Bone marrow (tissue), 2 donors: ENCODE results near the gene CENPL.
"Not testable (repeated sequence)": the region's sequence is repeated elsewhere in the genome, so short reads cannot be mapped to it uniquely, and the experiment has no call there.

Experiments used
- DNase-seq, 2 donors: peaks; one replicate each; lab custom pipeline; 2025; lab: John Stamatoyannopoulos, UW

CENPL gene

DNA sequence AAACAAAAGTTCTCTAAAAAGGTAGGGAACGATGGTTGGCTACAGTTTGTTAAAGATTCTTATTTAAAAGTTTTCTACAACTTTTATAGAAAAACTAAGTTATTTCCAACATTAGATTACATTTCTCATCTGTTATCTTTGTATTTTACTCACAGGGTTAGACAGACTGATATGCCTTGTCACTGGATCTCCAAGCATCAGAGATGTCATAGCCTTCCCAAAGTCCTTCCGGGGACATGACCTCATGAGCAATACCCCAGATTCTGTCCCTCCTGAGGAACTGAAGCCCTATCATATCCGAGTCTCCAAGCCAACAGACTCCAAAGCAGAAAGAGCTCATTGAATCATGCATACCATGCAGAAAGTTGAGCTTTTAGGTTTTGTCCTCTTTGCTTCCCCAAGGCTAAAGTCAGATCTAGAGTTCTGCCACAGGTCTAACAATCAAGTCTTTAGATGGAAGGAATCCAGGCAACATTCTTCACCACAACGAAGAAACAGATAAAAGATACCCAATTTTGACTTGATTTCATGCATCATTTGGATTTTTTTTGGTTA is 32.8 kb upstream of the CENPL start:
- no peak for DNase-seq

DNA sequence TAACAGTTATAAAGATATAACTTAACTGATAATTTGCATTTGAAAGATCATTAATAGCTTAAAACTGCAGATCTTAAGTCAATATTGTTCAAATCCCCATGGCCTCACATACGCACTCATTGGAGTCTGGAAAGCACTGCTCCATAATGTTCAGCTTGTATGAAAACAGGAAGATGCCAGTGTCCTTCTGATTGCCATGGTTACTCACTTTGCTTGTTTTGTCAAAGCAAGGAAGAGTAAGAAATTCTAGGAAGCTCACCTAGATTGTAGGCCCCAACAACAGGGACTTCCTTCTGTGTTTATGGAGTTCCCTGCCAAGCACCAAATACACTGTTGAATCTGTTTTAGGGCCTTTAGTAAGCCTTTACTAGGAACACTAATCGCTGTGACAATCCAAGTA is 32.2 kb upstream of the CENPL start:
- no peak for DNase-seq

DNA sequence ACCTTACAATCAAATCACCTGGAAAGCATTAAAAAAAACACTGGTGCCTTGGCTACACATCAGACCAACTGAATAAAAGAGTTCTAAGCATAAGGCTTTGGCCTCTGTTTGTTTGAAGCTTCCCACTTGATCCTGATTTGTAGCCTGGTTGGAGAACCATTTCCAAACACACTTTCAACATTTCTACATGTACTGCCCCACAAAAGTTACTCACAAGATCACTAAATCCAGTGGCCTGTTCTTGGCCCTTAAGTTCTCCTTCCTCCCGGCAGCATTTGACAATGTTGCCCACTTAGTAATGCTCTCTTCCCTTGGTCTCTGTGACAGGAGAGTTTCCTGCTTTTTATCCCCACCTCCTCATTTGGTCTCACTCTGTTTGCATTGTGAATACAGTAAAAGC is 31.3 kb upstream of the CENPL start:
- no peak for DNase-seq

DNA sequence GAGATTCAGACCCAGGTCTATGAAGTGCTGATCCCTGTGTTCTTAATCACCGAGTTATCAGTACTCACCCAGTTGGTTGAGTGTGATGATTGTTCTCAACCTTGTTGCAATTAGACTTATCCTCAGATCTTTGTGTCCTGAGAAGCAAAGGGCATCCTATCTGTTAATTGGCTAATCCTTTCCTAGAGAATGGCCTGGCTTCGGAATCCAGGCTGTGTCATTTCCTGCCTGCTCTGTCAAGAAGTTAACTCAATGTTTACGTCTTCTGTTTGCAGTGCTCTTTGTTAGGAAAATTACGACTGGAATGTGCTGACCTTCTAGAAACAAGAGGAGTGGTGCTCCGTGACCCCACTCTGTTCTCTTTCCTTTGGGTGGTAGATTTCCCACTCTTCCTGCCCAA is 28.4 kb upstream of the CENPL start:
- DNase-seq = no peak

DNA sequence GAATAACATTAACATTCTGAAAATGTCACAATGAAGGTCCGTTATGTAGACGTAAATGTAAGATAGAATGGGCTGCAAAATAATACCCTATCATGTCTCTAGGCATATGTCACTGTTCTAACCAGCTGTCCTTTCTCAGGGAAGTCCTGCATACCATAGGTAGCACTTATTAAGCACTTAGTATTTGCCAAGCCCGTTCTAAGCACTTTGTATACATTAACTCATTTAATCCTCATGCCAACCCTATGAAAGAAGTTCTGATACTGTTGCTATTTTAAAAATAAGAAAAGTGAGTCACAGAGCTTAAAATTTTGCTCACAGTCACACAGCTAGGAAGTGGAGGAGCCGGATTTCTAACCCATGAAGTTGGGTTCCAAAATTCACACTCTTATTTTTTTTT is 27.4 kb upstream of the CENPL start:
- no peak for DNase-seq

DNA sequence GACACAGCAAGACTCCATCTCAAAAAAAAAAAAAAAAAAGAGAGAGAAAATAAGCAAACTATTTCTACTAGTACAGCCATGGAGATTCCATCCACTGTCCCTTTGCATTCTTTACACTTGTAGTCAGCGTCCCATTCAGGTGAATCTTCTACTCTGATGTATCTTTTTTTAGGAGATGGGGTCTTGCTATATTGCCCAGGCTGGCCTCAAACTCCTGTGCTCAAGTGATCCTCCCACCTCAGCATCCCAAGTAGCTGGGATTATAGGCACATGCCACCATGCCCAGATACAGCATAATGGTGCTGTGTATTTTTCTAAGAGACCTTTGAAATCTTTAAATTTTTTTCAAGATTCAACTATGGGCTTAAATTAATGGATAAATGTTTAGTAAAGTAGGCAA is 8.1 kb upstream of the CENPL start:
- no peak for DNase-seq

DNA sequence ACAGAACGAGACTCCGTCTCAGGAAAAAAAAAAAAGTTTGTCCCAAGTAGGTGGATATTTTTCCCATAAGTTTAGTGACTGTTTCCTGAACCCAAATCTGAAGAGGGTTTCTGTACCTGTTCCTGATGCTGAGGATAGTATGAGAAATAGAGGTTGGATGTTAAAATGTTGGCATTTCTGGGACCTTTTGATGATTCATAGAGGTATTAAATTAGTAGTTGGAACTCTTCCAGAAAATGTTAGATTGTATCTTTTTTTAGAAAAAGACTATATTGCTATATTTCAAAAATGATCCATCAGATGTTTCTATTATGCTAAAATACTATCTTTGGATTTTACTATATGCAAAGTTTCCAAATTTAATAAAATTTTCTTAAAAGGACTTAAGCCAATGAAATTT is 2.9 kb upstream of the CENPL start:
- DNase-seq = no peak

DNA sequence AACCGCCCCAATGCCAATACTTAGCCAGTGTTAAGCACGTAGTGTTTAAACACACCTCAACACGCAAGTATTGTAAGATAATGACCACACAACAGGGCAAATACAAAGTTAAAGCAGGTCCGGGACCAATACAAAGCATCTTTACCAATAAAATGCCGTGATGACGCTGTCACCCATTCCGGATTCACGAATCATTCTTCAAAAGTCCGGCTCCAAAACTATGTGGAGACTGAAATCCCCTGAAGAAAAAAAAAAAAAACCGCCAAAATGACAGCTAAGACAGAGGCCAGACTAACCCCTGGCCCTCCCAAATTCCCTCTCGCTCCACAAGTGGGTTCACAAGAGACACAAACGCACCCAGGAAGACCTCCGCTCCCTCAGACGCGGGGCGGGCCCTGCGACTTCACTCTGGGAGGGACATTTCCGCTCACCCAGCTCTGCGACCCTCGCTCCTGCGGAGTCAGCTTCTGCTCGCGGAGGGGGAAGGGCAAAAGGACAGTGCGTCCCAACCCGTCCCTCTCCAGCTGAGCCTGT is 835 bp downstream of the CENPL start:
- DNase-seq = no peak

DNA sequence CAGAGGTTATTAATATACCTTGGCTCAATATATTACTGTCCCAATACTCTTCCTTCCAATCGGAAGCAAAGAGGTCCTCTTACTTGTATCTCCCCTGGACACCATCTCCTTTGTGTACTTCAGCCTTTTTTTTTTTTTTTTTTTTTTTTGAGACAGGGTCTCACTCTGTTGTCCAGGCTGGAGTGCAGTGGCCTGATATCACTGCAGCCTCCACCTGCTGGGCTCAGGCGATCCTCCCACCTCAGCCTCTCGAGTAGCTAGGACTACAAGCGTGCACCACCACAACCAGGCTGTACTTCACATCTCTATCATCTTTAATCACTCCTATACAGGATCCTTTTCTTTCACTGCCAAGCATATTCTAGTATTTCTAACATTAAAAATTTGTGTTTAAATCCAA is 3.0 kb downstream of the CENPL start:
- no peak for DNase-seq

DNA sequence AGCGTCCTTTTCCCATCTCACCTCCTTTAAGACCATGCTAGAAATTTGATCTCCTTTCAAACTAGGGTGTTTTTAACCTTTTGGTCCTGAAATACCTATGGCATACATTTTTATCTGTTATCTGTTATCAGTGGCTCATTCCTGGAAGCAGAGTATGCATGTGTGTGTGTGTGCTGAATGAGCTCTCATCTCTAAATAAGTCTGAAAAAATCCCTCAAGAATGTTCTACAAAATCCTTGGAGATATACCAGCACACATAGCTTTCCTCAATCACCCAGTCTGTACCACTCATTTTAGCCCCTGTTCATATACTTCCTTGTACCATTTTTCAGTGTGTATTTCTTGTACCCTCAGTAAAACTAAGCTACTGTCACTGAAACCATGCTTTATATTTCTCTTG is 6.2 kb downstream of the CENPL start:
- DNase-seq = no peak

DNA sequence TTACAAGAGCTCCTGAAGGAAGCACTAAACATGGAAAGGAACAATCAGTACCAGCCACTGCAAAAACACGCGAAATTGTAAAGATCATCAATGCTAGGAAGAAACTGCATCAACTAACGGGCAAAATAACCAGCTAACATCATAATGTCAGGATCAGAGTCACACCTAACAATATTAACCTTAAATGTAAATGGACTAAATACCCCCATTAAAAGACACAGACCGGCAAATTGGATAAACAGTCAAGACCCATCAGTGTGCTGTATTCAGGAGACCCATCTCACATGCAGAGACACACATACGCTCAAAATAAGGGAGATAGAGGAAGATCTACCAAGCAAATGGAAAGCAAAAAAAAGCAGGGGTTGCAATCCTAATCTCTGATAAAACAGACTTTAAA is 11.0 kb downstream of the CENPL start:
- not testable (repeated sequence) for DNase-seq

DNA sequence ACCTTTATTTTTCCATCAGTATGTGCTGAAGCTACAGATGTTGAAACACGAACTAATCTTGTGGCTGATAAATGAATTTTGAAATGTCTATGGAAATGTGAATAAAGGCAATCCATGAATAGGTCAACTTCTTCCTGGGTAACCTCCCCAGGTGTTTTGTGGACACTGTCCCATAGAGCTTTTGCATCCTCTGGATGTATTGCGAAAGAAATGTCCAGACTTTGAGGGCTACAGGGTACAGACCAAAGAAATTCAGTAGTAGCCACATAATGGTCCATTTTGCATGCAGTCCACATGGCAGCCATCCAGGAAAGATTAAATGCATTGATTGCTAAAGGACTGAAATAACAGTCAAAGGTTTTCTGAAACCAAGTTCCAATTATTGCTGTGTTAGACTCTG is 21.7 kb downstream of the CENPL start:
- no peak for DNase-seq

DNA sequence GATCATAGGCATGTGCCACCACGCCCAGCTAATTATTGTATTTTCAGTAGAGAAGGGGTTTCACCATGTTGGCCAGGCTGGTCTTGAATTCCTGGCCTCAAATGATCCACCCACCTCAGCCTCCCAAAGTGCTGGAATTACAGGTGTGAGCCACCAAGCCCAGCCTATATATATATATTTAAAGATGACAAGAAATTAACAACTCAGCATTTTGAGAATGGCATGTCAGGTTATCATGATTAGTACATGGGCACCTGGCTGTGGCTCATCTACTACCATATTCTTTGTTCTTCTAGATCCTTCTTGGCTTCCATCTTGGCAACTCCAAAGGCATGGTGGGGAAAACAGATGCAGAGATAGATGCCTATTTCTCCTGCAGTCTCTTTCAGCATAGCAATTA is 24.7 kb downstream of the CENPL start:
- DNase-seq = not testable (repeated sequence)

DNA sequence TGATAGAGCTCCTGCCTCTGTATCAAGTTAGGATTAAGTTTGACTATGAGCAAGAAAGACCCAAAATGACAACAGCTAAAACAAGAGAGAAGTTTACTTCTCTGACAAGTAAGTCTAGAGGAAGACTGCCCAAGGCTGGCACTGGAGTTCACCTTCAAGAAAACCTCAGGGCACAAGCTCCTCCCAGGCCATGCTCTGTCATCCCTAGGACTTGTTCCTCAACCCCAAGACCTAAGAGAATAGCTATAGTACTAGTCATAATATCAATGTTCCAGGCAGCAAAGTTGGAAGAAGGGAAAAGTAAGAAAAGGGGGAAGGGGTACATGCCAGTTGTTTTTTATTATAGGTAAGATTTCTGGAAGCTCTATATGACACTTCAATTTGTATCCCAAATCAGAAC is 26.6 kb downstream of the CENPL start:
- DNase-seq = no peak

DNA sequence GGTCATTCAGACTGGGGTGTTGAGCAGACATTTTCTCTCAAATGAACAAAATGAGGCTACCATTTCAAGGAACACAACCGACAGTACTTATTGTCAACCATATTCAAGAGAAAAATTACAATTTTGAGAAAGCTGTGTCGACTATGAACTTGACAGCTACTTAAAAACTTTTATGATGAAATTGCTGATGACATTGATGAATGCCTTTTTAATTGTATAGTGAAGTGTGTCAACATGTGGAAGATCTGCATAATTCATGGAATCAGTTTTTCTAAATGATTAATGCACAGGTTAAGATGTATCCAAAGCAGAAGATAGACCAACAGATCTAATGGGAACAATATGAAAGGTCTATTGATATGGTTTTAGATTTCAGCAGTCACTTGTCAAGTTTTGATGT is 34.8 kb downstream of the CENPL start:
- DNase-seq = no peak

DNA sequence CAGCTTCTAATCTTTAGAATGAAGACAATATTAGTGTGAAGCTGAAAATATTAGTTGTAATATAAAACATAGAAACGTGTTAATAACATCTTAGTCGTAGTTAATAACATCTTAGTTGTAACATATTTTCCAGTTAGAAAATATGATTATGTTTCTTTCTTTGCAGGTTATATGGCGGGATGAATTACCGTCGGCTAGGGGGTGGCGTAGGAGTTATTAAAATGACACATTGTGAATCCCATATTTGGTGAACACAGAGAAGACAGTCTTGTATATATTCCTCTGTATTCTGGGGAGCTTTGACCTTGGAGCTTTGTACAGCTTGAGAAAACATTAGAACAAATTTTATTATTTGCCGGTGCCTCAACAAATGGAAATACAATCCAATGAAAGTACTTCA is 39.7 kb downstream of the CENPL start:
- DNase-seq = no peak

DNA sequence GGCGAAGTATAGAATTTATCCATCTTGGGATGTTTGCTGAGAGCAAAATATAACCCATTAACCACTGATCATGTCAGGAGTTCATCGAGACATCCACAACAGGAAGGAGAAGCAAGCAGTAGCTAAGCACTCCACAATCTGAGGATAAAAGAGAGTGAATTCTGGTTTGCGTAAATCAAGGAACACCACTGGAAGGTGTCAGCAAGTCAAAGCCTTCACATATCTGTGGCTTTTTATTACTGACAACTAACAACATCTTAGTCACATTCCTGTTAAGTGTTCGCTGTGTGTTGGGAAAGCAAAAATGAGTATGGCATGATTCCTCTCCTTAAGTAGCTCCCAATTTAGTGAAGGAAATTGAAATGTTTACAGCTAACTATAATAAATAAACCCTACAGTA is 44.7 kb downstream of the CENPL start:
- DNase-seq = no peak

DNA sequence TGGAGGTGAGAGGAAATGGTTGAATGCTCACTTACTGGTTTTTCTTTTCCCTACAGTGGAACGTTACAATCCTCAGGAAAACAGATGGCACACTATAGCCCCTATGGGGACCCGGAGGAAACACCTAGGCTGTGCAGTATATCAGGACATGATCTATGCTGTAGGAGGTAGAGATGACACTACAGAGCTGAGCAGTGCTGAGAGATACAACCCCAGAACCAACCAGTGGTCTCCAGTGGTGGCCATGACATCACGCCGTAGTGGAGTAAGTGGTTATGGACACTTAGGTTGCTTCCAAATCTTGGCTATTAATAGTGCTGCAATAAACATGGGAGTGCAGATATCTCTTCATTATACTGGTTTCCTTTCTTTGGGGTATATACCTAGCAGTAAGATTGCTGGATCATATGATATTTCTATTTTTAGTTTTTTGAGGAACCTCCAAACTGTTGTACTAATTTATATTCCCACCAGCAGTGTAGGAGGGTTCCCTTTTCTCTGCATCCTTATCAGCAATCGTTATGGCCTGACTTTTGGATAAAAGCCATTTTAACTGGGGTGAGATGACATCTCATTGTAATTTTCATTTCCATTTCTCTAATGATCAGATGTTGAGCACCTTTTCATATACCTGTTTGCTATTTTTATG is 49.0 kb downstream of the CENPL start:
- DNase-seq = no peak

DNA sequence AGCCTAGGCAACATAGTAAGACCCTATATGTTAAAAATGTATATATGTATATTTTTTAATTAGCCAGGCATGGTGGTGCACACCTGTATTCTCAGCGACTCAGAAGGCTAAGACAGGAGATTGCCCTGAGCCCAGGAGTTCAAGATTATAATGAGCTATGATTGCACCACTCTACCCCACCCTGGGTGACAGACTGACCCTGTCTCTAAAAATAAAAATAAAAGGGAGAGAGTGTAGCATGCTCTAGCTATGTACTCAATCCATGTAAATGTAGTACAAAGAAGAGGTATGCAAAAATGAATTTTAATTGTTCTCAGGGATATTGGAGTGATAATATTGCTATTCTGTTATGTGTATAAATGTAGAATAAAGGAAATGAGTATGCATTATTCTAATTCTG is 53.1 kb downstream of the CENPL start:
- no peak for DNase-seq

DNA sequence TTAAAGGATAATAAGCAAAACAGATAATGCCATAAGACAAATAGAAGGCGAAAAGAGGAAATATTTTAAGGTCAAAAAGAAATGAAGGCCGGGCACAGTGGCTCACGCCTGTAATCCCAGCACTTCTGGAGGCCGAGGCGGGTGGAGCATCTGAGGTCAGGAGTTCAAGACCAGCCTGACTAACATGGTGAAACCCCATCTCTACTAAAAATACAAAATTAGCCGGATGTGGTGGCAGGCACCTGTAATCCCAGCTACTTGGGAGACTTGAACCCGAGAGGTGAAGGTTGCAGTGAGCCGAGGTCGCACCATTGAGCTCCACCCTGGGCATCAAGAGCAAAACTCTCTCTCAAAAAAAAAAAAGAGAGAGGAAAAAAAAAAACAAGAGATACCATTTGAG is 54.4 kb downstream of the CENPL start:
- not testable (repeated sequence) for DNase-seq

DNA sequence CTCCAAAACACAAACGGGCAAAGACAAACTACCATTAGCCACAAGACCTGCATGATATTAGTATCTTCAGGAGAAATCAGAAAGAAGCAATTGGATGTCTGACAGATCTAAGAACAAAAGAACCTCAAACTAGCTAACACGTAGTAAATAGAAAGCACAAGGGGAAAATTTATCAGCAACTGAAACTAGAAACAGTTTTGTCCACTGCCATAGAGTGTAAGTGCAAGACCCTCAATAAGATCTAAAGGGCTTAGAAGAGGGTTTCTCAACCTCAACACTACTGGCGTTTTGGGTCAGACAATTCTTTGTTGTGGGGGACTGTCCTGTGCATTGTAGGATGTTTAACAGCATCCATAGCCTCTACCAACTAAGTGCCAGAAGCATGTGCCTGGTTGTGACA is 55.9 kb downstream of the CENPL start:
- no peak for DNase-seq

DNA sequence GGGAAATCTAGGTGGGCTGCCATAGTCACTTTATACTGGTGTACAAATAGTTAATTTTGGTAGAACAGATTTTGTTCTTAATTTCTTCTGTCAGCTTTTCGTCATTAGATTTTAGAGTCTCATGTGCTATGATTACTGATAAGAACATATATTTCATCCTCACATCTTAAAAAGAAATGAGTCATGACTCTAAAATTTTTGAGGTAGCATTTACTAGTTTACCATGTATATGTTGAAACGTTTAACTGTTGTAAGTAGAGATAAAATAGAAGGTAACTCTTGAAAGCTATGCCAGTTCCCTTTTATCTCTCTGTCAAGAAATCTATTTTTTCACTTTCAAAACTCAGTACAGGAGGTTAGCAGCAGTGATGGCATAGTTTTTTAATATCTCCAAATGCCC is 56.5 kb downstream of the CENPL start:
- DNase-seq = no peak

DNA sequence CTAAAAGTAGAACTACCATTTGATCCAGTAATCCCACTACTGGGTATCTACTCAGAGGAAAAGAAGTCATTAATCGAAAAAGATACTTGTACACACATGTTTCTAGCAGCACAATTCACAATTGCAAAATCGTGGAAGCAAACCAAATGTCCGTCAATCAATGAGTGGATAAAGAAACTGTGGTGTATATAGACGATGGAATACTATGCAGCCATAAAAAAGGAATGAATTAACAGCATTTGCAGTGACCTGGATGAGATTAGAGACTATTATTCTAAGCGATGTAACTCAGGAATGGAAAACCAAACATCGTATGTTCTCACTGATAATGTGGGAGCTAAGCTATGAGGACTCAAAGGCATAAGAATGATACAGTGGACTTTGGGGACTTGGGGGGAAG is 60.4 kb downstream of the CENPL start:
- not testable (repeated sequence) for DNase-seq

DNA sequence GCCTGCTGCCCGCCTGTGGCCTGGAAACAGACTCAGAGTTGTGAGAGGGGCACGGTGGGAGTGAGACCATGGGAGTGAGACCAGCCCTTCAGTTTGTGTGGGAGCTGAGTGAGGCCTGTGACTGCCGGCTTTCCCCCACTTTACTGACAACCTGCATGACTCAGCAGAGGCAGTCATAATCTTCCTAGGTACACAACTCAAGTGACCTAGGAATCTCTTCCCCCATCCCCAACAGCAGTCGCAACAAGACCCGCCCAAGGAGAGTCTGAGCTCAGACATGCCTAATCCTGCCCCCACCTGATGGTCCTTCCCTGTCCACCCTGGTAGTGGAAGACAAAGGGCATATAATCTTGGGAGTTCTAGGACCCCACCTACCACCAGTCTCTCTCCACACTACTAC is 65.7 kb downstream of the CENPL start:
- DNase-seq = no peak
